Smooth muscle cell (in vitro differentiated cells): Measurements from ENCODE around the gene NKPD1. TPM values are rescaled to one million over a fixed set of nuclear protein-coding genes. Genes with fewer than 3 reads are reported as not detected.
"Not testable (repeated sequence)": the region's sequence is repeated elsewhere in the genome, so short reads cannot be mapped to it uniquely, and the experiment has no call there.

ENCODE experiments used
- DNase-seq: peaks from one replicate; lab custom pipeline; 2025; ENCODE audit not compliant: unreplicated experiment; lab: John Stamatoyannopoulos, UW
- H2AFZ ChIP-seq: fragments of 200-600 bp; sonication (generic); 2 replicates; pipeline ENCODE4 v1.6.0; 2016; ENCODE audit warnings: antibody characterized with exemption, low read depth, mild to moderate bottlenecking
- H3F3A ChIP-seq: fragments of 200-600 bp; sonication (generic); 2 replicates; pipeline ENCODE4 v1.6.0; 2017; ENCODE audit warnings: antibody characterized with exemption, low read depth
- H3K27ac ChIP-seq: fragments of 200-600 bp; sonication (generic); 2 replicates; pipeline ENCODE4 v1.5.1; 2016; ENCODE audit warnings: low read depth, mild to moderate bottlenecking
- H3K27me3 ChIP-seq: fragments of 200-600 bp; sonication (generic); 2 replicates; pipeline ENCODE4 v1.6.1; 2016; ENCODE audit warnings: low read depth, mild to moderate bottlenecking
- H3K36me3 ChIP-seq: fragments of 200-600 bp; sonication (generic); 2 replicates; pipeline ENCODE4 v1.5.1; 2016; ENCODE audit warnings: low read depth
- H3K4me1 ChIP-seq: fragments of 200-600 bp; sonication (generic); 2 replicates; pipeline ENCODE4 v1.5.1; 2016; ENCODE audit warnings: low read depth
- H3K4me2 ChIP-seq: fragments of 200-600 bp; sonication (generic); 2 replicates; pipeline ENCODE4 v1.6.0; 2016; ENCODE audit warnings: mild to moderate bottlenecking
- H3K4me3 ChIP-seq: fragments of 200-600 bp; sonication (generic); 2 replicates; pipeline ENCODE4 v1.5.1; 2016; ENCODE audit warnings: mild to moderate bottlenecking
- H3K79me2 ChIP-seq: fragments of 200-600 bp; sonication (generic); 2 replicates; pipeline ENCODE4 v1.6.0; 2016; ENCODE audit warnings: low read depth, mild to moderate bottlenecking
- H3K9ac ChIP-seq: fragments of 200-600 bp; sonication (generic); 2 replicates; pipeline ENCODE4 v1.6.0; 2016; ENCODE audit warnings: low read depth
- H3K9me3 ChIP-seq: fragments of 200-600 bp; sonication (generic); replicated peaks from 2 replicates; pipeline ENCODE4 v1.5.1; 2016; ENCODE audit warnings: low read depth
- H4K20me1 ChIP-seq: fragments of 200-600 bp; sonication (generic); 2 replicates; pipeline ENCODE4 v1.6.0; 2016; ENCODE audit warnings: low read depth
- CTCF ChIP-seq: fragments of 200-600 bp; sonication (generic); IDR thresholded peaks from 2 replicates; pipeline ENCODE4 v1.5.1; 2017; ENCODE audit warnings: borderline replicate concordance, mild to moderate bottlenecking, antibody characterized with exemption; ENCODE audit not compliant: insufficient read depth, poor library complexity, severe bottlenecking
- WGBS: methylation state at CpG from one replicate; pipeline ENCODE4 v1.1.7; 2016; ENCODE audit warnings: low lambda C conversion rate; 5-methylcytosine and 5-hydroxymethylcytosine counted together
- polyA plus RNA-seq: library from polyadenylated mRNA; unstranded; fragments of >200 nt; fragmentation: Nextera tagmentation; extraction: Ambion mirVana; gene quantifications from 2 replicates; pipeline ENCODE4 v1.2.1, GENCODE V29; 2016
- total RNA-seq: library from RNA; depleted of rRNA; stranded (reverse); fragments of >200 nt; gene quantifications from 2 replicates; pipeline ENCODE4 v1.2.3, GENCODE V29; 2014

The NKPD1 gene
- total and polyA plus RNA-seq, 2 experiments from 2014 or later, result 0.13 to 1.6 TPM

- peaks cover 63% of the 10 kb centered on the region for H3K79me2 ChIP-seq
- H3K4me3 ChIP-seq, result no peak overlapping the region
- no peaks in the 10 kb centered on the region for H3K9me3 ChIP-seq
- H3K27ac ChIP-seq, result no peak overlapping the region
- no peak for TF ChIP-seq CTCF
- peaks cover 100% of the 10 kb centered on the region for H4K20me1 ChIP-seq
- no peaks in the 10 kb centered on the region for H3K27me3 ChIP-seq
- H3F3A ChIP-seq, result no peaks in the 10 kb centered on the region
- WGBS, result 77% methylated on average over 11 of the region's 11 CpGs
- no peak overlapping the region for H3K9ac ChIP-seq
- H3K36me3 ChIP-seq, result no peaks in the 10 kb centered on the region
- H3K4me2 ChIP-seq, result no peak overlapping the region
- peaks cover 5% of the 10 kb centered on the region for H3K4me1 ChIP-seq
- H2AFZ ChIP-seq, result no peak overlapping the region
- no peak for DNase-seq
Measured at GRCh38 chr19:45121827-45122345, 38.9 kb downstream of the NKPD1 start.

DNA sequence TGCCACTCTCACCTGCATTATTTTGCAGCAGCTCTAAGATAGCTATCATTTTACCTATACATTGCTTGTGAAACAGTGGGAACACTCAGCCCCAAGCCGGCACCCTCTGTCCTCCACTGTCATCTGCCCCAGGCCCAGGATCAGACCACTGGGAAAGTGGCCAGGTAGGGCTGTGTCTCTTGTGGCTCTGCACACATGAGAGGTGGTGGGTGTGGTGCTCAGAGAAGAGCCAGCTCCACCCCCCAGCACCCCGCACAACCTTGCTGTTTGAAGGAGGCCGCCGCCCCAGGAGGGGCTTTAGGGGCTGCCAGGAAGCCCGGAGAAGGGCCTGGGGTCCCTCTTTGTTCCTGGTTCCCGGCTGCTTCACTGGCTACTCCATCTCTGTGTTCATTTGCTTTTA, 41.2 kb downstream of the NKPD1 start:
- Histone ChIP-seq H3K4me1 (peaks cover 6% of the 10 kb centered on the region), H2AFZ (no peak overlapping the region), H3K36me3 (no peaks in the 10 kb centered on the region), H3K4me3 (no peak overlapping the region), H3K79me2 (peaks cover 56% of the 10 kb centered on the region), H3K27ac (no peak overlapping the region), H3K4me2 (no peak overlapping the region), H4K20me1 (peaks cover 100% of the 10 kb centered on the region), H3K27me3 (no peaks in the 10 kb centered on the region), H3K9ac (no peak overlapping the region), H3F3A (no peaks in the 10 kb centered on the region), H3K9me3 (no peaks in the 10 kb centered on the region)
- TF ChIP-seq CTCF, result no peak
- no peak for DNase-seq
- WGBS, result 95% methylated on average over 6 of the region's 6 CpGs

DNA sequence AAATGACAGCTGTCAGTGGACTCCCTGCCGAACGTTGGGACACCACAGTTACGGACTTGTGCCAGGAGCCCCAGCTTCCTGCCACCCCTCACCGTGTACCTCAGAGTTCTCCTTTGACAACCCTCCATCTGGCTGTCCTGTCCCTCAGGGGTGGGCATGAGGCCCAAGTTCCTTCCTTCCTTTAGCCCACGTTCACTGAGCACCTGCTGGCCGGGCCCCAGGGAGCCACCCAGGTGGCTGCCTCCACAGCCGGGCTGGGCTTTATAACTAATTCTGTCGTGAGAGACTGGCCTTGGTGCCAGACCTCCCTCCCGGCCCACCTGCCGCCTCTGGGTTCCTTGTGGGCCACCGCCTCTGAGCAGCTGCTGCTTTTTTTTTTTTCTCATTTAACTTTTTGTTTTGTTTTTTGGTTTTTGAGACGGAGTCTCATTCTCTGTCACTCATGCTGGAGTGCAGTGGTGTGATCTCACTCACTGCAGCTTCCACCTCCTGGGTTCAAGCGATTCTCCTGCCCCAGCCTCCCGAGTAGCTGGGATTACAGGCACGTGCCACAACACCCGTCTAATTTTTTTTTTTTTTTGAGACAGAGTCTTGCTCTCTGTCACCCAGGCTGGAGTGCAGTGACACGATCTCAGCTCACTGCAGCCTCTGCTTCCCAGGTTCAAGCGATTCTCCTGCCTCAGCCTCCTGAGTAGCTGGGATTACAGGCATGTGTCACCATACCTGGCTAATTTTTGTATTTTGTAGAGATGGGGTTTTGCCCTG, 42.0 kb downstream of the NKPD1 start:
- H3K36me3 ChIP-seq, H3K9me3 ChIP-seq, H3K4me1 ChIP-seq, H3K4me3 ChIP-seq, H3K27me3 ChIP-seq, H3F3A ChIP-seq, H3K27ac ChIP-seq, H2AFZ ChIP-seq, H3K9ac ChIP-seq, H3K4me2 ChIP-seq, DNase-seq: not testable (repeated sequence)
- H3K79me2 ChIP-seq, result peaks cover 56% of the 10 kb centered on the region
- 93% methylated on average over 18 of the region's 18 CpGs for WGBS
- H4K20me1 ChIP-seq, result peaks cover 100% of the 10 kb centered on the region

- no peaks in the 10 kb centered on the region for H3F3A ChIP-seq
- H3K4me1 ChIP-seq, result peaks cover 6% of the 10 kb centered on the region
- peaks cover 100% of the 10 kb centered on the region for H4K20me1 ChIP-seq
- no peak for DNase-seq
- H3K27ac ChIP-seq, result no peak overlapping the region
- no peaks in the 10 kb centered on the region for H3K27me3 ChIP-seq
- H3K9ac ChIP-seq, result no peak overlapping the region
- no peak overlapping the region for H2AFZ ChIP-seq
- no peak for TF ChIP-seq CTCF
- H3K79me2 ChIP-seq, result peaks cover 61% of the 10 kb centered on the region
- H3K36me3 ChIP-seq, result no peaks in the 10 kb centered on the region
- WGBS, result 92% methylated on average over 5 of the region's 5 CpGs
- no peak overlapping the region for H3K4me3 ChIP-seq
- no peaks in the 10 kb centered on the region for H3K9me3 ChIP-seq
- H3K4me2 ChIP-seq, result no peak overlapping the region
Measured at GRCh38 chr19:45118106-45118505, 42.7 kb downstream of the NKPD1 start.
